NCI-H510A (cell line): Measurements from ENCODE around the gene SLC9A2.
A peak's percentile ranks its signal among the peaks of the same experiment; 100 is the strongest.

ENCODE experiments used
- DNase-seq: peaks from one replicate; lab custom pipeline; 2025; lab: John Stamatoyannopoulos, UW

SLC9A2 gene

DNA sequence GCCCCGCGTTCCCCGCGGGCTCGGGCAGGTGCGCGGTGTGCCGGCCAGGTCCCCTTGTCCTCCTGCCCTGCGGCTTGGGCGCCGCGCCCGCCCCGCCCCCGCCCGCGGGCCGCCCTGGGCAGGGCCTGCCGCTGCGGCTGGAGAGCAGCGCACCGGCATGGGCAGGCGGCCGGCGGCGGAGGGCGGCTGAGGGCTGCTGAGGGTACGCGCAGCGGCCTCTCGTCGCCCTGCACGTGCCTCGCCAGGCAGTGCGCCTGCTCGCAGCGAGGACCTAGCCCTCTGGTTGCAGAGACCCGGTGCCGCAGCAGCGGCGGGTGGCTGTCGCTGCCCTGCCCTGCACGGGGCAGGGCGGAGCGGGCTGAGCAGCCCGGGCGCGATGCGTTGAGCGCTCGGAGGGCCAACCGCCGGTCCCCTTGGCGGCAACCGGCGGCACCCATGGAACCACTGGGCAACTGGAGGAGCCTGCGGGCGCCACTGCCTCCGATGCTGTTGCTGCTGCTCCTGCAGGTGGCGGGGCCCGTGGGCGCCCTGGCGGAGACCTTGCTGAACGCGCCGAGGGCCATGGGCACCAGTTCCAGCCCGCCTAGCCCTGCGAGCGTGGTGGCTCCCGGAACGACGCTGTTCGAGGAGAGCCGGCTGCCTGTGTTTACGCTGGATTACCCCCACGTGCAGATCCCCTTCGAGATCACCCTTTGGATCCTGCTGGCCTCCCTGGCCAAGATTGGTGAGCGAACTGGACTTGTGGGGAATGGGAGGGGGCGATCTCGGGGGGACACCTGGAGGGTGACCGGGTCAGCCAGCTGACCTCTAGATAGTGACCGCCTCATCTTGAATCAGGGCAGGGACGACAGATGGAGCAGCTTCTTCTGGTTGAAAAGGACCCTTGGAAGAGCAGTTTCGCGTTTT lies at the start of gene SLC9A2:
Gene SLC9A2 (plus strand): TSS at position 140 of the 906 bp plus-strand sequence. CDS start 296 bp downstream, at position 436.
- DNase-seq = peak; percentile 47

GRCh38 chr2:102575888-102576287 lies 43.5 kb upstream of the SLC9A2 start:
- no peak for DNase-seq

GRCh38 chr2:102578376-102578775 lies 41.0 kb upstream of the SLC9A2 start:
- DNase-seq = no peak

- DNase-seq = no peak
Observed at GRCh38 chr2:102581911-102582310, 37.4 kb upstream of the SLC9A2 start.

DNA sequence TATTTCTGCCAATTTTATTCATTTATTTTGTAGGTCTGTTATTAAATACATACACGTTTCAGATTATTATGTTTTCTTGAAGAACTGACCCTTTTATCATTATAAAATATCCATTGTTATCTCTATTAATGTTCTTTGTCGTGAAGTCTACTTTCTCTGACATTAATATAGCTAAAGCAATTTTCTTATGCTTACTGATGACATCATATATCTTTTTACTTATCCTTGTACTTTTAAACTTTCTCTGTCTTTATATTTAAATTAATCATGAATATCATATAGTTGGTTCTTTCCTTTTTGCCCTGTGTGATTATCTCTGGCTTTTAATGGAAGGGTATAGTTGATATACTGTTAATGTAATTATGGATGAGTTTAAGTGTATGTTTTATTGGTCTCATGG lies 36.5 kb upstream of the SLC9A2 start:
- DNase-seq = no peak

DNA sequence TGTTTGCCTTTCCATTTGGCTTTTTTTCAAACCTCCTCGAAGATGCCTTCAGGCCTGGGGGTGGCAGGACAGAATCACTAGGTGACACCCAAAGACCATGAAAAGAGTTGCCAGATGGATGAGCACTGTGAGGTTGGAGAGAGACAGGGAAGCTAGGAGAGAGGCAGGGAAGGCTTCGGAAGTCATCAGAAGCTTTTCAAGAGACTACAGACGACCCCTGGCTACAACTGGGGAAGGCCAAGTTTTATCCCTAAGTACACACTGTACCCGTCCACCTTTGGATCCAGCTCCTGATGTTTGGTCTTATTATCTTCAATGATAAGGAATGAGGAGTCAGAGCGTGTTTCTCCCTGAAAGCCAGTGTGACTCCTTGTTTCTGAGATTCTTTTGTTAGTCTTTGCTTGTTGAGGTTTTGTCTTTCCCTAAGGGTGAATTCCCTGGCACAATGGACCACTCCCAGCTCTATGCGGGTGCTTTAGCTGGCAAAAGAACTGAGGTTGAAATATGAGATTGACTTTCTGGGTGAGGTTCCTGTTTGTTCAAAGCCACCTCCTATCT lies 33.4 kb upstream of the SLC9A2 start:
- DNase-seq = no peak

- no peak for DNase-seq
Observed at GRCh38 chr2:102588213-102588939, 31.0 kb upstream of the SLC9A2 start.

- no peak for DNase-seq
Observed at GRCh38 chr2:102589444-102589843, 29.9 kb upstream of the SLC9A2 start.

DNA sequence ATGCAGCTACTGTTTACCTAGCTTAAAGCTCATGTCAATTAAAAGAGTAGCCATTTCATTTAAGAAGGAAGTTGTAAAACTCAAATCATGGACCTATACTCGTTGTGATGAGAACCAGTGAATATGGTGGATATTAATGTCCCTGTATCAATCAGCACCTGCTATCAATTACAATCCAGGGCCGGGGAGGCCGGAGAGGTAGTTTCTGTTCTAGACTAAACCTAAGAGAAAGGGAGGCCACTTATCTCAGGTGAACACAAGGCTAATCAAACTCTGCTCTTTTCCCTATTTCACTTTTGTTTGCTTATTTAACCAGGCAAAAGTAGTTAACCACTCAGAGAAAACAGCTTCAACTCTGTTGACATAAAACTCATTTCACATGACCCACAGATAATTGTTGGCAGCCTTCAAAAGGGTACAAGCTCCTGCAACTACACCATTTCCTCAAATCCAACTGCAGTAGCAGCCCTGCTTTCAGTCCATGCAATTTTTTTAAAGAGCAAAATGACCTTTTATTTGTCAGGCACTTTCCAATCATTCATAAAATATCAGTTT lies 27.8 kb upstream of the SLC9A2 start:
- DNase-seq = no peak

DNA sequence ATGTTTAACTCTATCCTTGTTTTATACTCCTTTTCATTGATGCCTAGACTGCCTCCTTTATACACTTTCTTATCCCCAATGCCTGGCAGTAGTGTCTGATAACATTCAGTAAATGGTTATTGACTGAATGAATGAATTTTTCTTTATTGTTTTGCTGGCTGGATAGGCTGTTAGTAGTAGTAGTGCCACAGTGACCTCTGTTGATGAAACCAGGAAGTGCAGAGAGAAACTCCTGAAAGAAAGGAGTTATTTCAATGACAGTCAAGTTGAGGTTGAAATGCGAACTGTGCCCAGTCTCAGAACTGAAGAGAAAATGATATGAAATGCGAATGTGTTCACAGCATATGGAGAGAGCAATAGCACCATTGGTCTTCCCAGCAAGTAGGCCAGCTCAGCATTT lies 26.8 kb upstream of the SLC9A2 start:
- no peak for DNase-seq

- DNase-seq = no peak
Observed at GRCh38 chr2:102593516-102593915, 25.8 kb upstream of the SLC9A2 start.

GRCh38 chr2:102594445-102595016 lies 24.8 kb upstream of the SLC9A2 start:
- DNase-seq = no peak

DNA sequence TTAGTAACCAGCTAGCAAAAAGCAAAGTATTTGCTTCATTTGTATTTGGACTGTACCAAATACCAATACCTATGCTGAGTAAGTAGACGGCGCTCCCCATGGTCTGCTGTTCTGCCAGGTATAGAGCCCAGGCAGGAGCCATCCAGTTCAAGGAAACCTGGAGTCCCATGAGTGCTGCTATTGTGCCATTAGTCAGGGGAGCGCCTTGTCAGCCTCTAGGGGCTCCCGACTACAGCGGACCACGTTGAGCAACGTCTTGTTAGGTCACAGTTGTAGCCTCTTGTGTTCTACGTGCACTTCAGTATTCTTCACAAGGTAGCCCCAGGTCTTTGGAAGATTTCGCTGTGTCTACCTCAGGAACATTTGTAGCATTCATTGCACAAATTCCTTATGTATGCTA lies 21.6 kb upstream of the SLC9A2 start:
- DNase-seq = no peak

- DNase-seq = no peak
Observed at GRCh38 chr2:102599486-102599885, 19.9 kb upstream of the SLC9A2 start.

DNA sequence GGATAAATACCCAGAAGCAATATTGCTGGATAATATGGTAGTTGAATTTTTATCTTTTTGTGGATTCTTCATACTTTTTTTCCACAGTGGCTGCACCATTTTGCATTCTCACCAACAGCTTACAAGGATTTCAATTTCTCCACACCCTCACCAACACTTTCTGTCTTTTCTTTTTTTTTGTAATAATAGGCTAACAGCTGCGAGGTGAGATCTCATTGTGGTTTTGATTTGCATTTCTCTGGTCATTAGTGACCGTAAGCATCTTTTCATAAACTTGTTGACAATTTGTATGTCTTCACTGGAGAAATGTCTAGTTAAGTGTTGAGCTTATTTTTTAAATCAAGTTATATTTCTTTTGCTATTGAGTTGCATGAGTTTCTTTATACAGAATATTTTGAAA lies 17.6 kb upstream of the SLC9A2 start:
- DNase-seq = no peak

DNA sequence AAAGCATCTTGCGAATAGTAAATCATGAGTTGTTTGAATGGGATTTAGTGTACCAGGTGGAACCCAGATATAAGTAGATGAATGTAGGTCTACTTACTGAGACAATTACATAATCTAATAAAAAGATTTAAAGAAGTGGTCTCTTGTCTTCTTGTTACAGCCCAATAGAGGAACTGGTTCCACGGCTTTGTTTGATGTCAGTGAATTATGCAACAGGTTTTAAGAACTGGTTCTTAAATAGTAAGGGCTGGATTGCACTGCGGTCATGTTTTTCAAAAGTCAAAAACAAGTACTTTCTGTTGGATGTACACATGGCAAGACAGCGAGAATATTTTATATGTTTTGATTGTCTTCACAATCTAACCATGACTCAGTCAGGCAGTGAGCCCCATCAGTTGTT lies 15.4 kb upstream of the SLC9A2 start:
- DNase-seq = peak; percentile 41

GRCh38 chr2:102604769-102605168 lies 14.6 kb upstream of the SLC9A2 start:
- peak; percentile 57 for DNase-seq

GRCh38 chr2:102606353-102606752 lies 13.0 kb upstream of the SLC9A2 start:
- no peak for DNase-seq

DNA sequence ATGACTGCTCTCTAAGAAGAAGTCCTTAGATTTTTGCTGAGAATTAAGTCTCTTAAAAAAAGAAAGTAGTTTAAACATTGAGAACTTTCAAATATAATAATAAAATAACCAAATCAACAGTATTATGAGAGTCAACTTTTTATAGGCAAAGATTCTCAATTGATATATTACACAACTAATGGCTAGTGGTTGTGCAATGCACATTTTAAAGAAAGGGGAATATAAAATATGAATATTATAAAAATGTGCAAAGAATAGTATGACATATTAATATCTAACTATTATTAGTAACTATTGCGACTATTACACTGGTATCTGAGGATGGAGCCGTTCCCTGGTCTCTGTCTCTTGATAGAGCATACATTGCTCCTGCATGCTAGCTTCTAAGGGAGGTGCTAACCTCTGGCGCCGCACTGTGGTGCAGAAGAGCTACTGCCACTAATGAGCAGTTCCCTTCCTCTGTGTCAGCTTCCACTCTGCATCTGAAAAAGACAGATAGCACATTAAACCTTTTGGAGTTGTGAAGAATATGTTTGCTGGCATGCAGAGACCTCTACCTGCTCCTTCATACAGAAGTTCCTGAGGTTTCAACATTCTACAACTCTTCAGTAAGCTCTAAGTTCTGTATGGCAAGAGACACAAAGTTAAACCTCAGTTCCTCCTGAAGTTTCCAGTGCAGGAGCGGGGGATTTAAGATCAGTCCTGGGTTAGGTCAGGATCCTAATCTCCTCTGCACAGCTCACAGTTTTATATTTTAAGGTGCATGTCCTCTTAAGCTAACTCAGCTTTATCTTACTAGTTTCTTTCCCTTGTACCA lies 3.5 kb upstream of the SLC9A2 start:
- DNase-seq = peak; percentile 24

DNA sequence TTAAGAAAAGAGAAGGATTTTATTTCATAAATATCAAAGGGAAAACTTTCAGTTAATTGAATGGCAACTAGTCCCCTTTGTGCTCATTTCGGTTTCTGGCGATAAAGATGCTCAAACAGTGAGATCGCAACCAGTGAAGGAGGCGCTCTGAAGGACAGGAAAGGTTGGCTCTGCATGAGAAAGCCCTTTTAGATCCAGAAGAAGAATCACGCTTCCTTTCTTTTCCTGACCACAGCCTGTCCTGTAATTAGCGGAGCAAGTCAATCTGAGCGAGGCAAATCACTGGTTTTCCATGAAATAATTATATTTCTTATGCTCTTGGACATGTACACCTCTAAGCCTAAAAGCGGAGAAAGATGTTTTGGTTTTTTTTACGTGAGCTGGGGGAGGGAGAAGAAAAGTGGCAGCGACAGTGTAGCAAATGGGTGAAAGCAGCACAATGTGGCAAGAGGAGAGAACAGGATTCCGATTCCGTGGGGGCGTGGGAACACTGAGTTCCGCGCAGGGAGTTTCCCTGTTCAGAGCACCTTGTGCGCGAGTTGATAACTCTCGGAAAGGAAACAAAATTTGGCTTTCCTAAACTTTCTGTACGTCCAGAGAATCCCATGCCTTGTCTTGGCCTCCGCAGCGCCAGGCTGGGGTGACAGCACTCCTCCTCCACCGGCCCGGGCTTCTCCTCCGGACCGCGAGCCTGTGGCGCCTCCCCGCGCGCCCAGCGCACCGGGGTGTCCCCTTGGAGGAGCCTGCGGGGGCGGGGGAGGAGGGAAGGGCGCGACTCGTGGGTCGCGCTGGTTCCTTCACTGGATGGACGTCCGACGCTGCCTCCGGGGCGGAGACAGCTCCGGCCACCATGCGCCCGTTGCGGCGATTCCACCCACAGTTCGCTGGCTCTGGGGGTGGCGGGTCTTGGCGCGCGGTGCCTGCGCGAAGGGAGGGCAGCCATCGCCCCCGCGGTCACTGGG lies 620 bp upstream of the SLC9A2 start:
- DNase-seq = no peak
